ENCODE measurements around the gene SIK3.

The SIK3 gene

GRCh38 chr11:116849486-116849885 lies 248.7 kb downstream of the SIK3 start:
- Histone ChIP-seq H3K4me3 (ENCODE audit: low read depth, low read length) (no peak overlapping the region), H3K27me3 (ENCODE audit: control insufficient read depth, insufficient read depth, low read length) (no peaks in the 10 kb centered on the region), H3K4me1 (ENCODE audit: control insufficient read depth, insufficient read depth, low read length) (no peaks in the 10 kb centered on the region), H3K9ac (ENCODE audit: low read length) (no peak overlapping the region), H3K36me3 (ENCODE audit: control insufficient read depth, insufficient read depth, low read length) (peaks cover 67% of the 10 kb centered on the region), H3K27ac (ENCODE audit: low read depth, low read length) (no peak overlapping the region), H3K9me3 (ENCODE audit: control insufficient read depth, insufficient read depth, low read depth, low read length) (no peaks in the 10 kb centered on the region)

- Histone ChIP-seq H3K4me3 (ENCODE audit: low read depth, low read length) (no peak overlapping the region), H3K27me3 (ENCODE audit: control insufficient read depth, insufficient read depth, low read length) (no peaks in the 10 kb centered on the region), H3K27ac (ENCODE audit: low read depth, low read length) (no peak overlapping the region), H3K4me1 (ENCODE audit: control insufficient read depth, insufficient read depth, low read length) (no peaks in the 10 kb centered on the region), H3K9ac (ENCODE audit: low read length) (no peak overlapping the region), H3K36me3 (ENCODE audit: control insufficient read depth, insufficient read depth, low read length) (peaks cover 64% of the 10 kb centered on the region), H3K9me3 (ENCODE audit: control insufficient read depth, insufficient read depth, low read depth, low read length) (no peaks in the 10 kb centered on the region)
These were observed 249.2 kb downstream of the SIK3 start for GRCh38 chr11:116849060-116849459.

DNA sequence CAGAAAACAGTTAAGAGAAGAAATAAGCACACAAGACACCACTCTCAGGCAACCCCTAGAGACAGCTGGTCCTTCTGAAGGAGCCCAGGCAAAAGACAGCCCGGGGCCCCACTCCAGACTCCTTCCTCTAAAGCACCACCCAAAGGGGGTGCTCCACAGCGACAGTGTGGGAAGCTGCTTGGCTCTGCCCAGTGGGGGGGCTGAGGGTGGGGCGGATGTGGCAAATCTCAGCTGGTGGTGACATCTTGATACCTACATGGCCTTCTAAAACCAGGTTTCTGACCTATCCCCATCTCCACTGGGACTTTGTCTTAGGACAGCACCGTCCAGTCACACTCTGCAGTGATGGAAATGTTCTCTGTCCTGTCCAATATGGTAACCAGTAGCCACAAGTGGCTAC lies 250.6 kb downstream of the SIK3 start:
- Histone ChIP-seq H3K4me1 (ENCODE audit: control insufficient read depth, insufficient read depth, low read length) (no peaks in the 10 kb centered on the region), H3K36me3 (ENCODE audit: control insufficient read depth, insufficient read depth, low read length) (peaks cover 63% of the 10 kb centered on the region), H3K27ac (ENCODE audit: low read depth, low read length) (no peak overlapping the region), H3K4me3 (ENCODE audit: low read depth, low read length) (no peak overlapping the region), H3K27me3 (ENCODE audit: control insufficient read depth, insufficient read depth, low read length) (no peaks in the 10 kb centered on the region), H3K9me3 (ENCODE audit: control insufficient read depth, insufficient read depth, low read depth, low read length) (no peaks in the 10 kb centered on the region), H3K9ac (ENCODE audit: low read length) (no peak overlapping the region)

DNA sequence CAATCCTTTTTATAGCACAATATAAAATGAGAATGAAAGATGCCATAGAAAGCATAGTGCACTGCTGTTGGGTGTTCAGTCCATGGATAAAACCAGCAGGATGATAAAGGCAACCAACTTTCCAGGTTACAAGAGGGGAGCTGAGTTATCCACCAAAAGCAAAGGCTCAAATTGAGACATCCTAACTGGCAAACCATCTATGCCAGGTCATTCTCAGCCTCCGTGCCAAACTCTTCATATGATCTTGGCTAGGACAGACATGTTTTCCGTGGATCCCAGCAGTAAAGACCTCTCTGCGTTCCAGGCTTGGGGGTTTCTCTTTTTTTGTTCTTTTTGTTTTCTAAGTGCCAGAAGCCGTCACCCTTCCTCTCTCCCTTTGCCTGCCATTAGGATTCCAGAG lies 253.5 kb downstream of the SIK3 start:
- no peaks in the 10 kb centered on the region for H3K27me3 ChIP-seq (ENCODE audit: control insufficient read depth, insufficient read depth, low read length)
- no peak overlapping the region for H3K27ac ChIP-seq (ENCODE audit: low read depth, low read length)
- H3K36me3 ChIP-seq (ENCODE audit: control insufficient read depth, insufficient read depth, low read length) = peaks cover 58% of the 10 kb centered on the region
- no peaks in the 10 kb centered on the region for H3K9me3 ChIP-seq (ENCODE audit: control insufficient read depth, insufficient read depth, low read depth, low read length)
- no peaks in the 10 kb centered on the region for H3K4me1 ChIP-seq (ENCODE audit: control insufficient read depth, insufficient read depth, low read length)
- no peak overlapping the region for H3K9ac ChIP-seq (ENCODE audit: low read length)
- no peak overlapping the region for H3K4me3 ChIP-seq (ENCODE audit: low read depth, low read length)

GRCh38 chr11:116843661-116844060 lies 254.6 kb downstream of the SIK3 start:
- H3K4me1 ChIP-seq (ENCODE audit: control insufficient read depth, insufficient read depth, low read length) = no peaks in the 10 kb centered on the region
- no peak overlapping the region for H3K4me3 ChIP-seq (ENCODE audit: low read depth, low read length)
- no peaks in the 10 kb centered on the region for H3K27me3 ChIP-seq (ENCODE audit: control insufficient read depth, insufficient read depth, low read length)
- no peak overlapping the region for H3K27ac ChIP-seq (ENCODE audit: low read depth, low read length)
- H3K9ac ChIP-seq (ENCODE audit: low read length) = no peak overlapping the region
- peaks cover 48% of the 10 kb centered on the region for H3K36me3 ChIP-seq (ENCODE audit: control insufficient read depth, insufficient read depth, low read length)
- H3K9me3 ChIP-seq (ENCODE audit: control insufficient read depth, insufficient read depth, low read depth, low read length) = no peaks in the 10 kb centered on the region

GRCh38 chr11:116842909-116843308 lies 255.3 kb downstream of the SIK3 start:
- Histone ChIP-seq H3K27ac (ENCODE audit: low read depth, low read length) (no peak overlapping the region), H3K9ac (ENCODE audit: low read length) (no peak overlapping the region), H3K9me3 (ENCODE audit: control insufficient read depth, insufficient read depth, low read depth, low read length) (no peaks in the 10 kb centered on the region), H3K27me3 (ENCODE audit: control insufficient read depth, insufficient read depth, low read length) (no peaks in the 10 kb centered on the region), H3K4me3 (ENCODE audit: low read depth, low read length) (no peak overlapping the region), H3K36me3 (ENCODE audit: control insufficient read depth, insufficient read depth, low read length) (peaks cover 44% of the 10 kb centered on the region), H3K4me1 (ENCODE audit: control insufficient read depth, insufficient read depth, low read length) (no peaks in the 10 kb centered on the region)

DNA sequence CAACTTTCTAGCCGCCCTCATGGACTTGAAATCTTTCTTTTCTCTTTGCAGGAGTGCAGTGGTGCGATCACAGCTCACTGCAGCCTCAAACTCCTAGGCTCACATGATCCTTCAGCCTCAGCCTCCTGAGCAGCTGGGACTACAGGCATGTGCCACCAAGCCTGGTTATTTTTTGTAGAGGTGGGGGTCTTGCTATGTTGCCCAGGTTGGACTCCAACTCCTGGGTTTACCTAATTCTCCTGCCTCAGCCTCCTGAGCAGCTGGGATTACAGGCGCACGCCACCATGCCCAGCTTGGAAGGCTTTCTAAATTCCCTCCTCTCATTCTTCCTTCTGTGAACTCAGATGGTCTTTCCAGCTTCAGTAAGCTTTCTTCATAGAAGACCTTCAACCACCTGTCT lies 256.1 kb downstream of the SIK3 start:
- no peak overlapping the region for H3K27ac ChIP-seq (ENCODE audit: low read depth, low read length)
- H3K9me3 ChIP-seq (ENCODE audit: control insufficient read depth, insufficient read depth, low read depth, low read length) = no peaks in the 10 kb centered on the region
- no peak overlapping the region for H3K9ac ChIP-seq (ENCODE audit: low read length)
- H3K36me3 ChIP-seq (ENCODE audit: control insufficient read depth, insufficient read depth, low read length) = peaks cover 36% of the 10 kb centered on the region
- no peak overlapping the region for H3K4me3 ChIP-seq (ENCODE audit: low read depth, low read length)
- peaks cover 7% of the 10 kb centered on the region for H3K4me1 ChIP-seq (ENCODE audit: control insufficient read depth, insufficient read depth, low read length)
- H3K27me3 ChIP-seq (ENCODE audit: control insufficient read depth, insufficient read depth, low read length) = no peaks in the 10 kb centered on the region

DNA sequence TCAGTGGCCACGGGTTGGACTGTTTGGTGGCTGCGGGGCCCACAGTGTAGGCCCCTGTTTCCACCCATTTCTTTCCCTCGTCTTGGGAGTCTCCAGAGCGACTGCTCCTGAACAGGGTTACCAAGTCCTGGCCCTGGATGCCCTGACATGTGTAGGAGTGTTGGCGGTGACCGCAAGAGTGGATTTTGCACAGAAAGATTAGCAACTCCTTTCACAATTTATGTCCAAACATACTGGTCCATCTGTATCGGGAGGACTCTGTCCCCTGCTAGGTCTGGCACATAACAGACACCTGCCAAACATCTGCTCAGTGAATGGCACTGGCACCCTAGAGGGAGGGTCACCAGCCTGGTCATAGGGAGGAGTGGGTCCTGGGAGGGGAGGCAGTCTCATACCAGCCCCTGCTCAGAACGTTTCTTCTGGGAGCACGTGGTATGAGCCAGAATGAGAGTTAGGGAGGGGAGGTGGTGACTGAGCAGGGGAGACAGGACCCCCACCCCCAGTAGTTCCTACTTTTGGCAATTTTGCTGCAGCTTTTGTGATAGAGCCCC lies 257.4 kb downstream of the SIK3 start:
- H3K9me3 ChIP-seq (ENCODE audit: control insufficient read depth, insufficient read depth, low read depth, low read length) = no peaks in the 10 kb centered on the region
- H3K9ac ChIP-seq (ENCODE audit: low read length) = no peak overlapping the region
- no peak overlapping the region for H3K4me3 ChIP-seq (ENCODE audit: low read depth, low read length)
- H3K27me3 ChIP-seq (ENCODE audit: control insufficient read depth, insufficient read depth, low read length) = no peaks in the 10 kb centered on the region
- peaks cover 23% of the 10 kb centered on the region for H3K36me3 ChIP-seq (ENCODE audit: control insufficient read depth, insufficient read depth, low read length)
- no peak overlapping the region for H3K27ac ChIP-seq (ENCODE audit: low read depth, low read length)
- H3K4me1 ChIP-seq (ENCODE audit: control insufficient read depth, insufficient read depth, low read length) = peaks cover 16% of the 10 kb centered on the region

GRCh38 chr11:116840224-116840745 lies 257.9 kb downstream of the SIK3 start:
- peaks cover 3% of the 10 kb centered on the region for H3K27me3 ChIP-seq (ENCODE audit: control insufficient read depth, insufficient read depth, low read length)
- no peak overlapping the region for H3K4me3 ChIP-seq (ENCODE audit: low read depth, low read length)
- peaks cover 18% of the 10 kb centered on the region; the same call in 1 of the 2 replicates for H3K36me3 ChIP-seq (ENCODE audit: control insufficient read depth, insufficient read depth, low read length)
- H3K27ac ChIP-seq (ENCODE audit: low read depth, low read length) = no peak overlapping the region
- H3K4me1 ChIP-seq (ENCODE audit: control insufficient read depth, insufficient read depth, low read length) = peaks cover 21% of the 10 kb centered on the region
- H3K9ac ChIP-seq (ENCODE audit: low read length) = no peak overlapping the region
- no peaks in the 10 kb centered on the region for H3K9me3 ChIP-seq (ENCODE audit: control insufficient read depth, insufficient read depth, low read depth, low read length)

- no peaks in the 10 kb centered on the region for H3K9me3 ChIP-seq (ENCODE audit: control insufficient read depth, insufficient read depth, low read depth, low read length)
- no peak overlapping the region for H3K4me3 ChIP-seq (ENCODE audit: low read depth, low read length)
- H3K27ac ChIP-seq (ENCODE audit: low read depth, low read length) = no peak overlapping the region
- peaks cover 26% of the 10 kb centered on the region for H3K4me1 ChIP-seq (ENCODE audit: control insufficient read depth, insufficient read depth, low read length)
- H3K27me3 ChIP-seq (ENCODE audit: control insufficient read depth, insufficient read depth, low read length) = peaks cover 9% of the 10 kb centered on the region
- peaks cover 5% of the 10 kb centered on the region; the same call in 1 of the 2 replicates for H3K36me3 ChIP-seq (ENCODE audit: control insufficient read depth, insufficient read depth, low read length)
- no peak overlapping the region for H3K9ac ChIP-seq (ENCODE audit: low read length)
These were observed 259.7 kb downstream of the SIK3 start for GRCh38 chr11:116838321-116839084.

- Histone ChIP-seq H3K27ac (ENCODE audit: low read depth, low read length) (no peak within 1 kb of the TSS), H3K9ac (ENCODE audit: low read length) (no peak within 1 kb of the TSS)
These were observed 260.8 kb downstream of the SIK3 start, which contains the start of gene APOA1 for GRCh38 chr11:116837231-116838091. Gene APOA1, minus strand, starts transcription at chr11:116837622. Its CDS starts 235 bp downstream, at chr11:116837387.

More at GRCh38 chr11:116837231-116838091, 260.8 kb downstream of the SIK3 start, which contains the start of gene APOA1:
- Histone ChIP-seq H3K36me3 (ENCODE audit: control insufficient read depth, insufficient read depth, low read length) (no peaks in the 10 kb centered on the region), H3K9me3 (ENCODE audit: control insufficient read depth, insufficient read depth, low read depth, low read length) (no peaks in the 10 kb centered on the region), H3K4me1 (ENCODE audit: control insufficient read depth, insufficient read depth, low read length) (peaks cover 26% of the 10 kb centered on the region), H3K4me3 (ENCODE audit: low read depth, low read length) (no peak within 1 kb of the TSS), H3K27me3 (ENCODE audit: control insufficient read depth, insufficient read depth, low read length) (peaks cover 9% of the 10 kb centered on the region)
